Stomach (tissue), 9 donors: Measurements from ENCODE around the gene PANK4. TPM values are rescaled to one million over a fixed set of nuclear protein-coding genes. Genes with fewer than 3 reads are reported as not detected.

Source experiments
- DNase-seq, 2 donors: peaks; one replicate each; pipeline versions ENCODE4 v3.0.0 to v3.0.0-alpha.2; 2013 to 2019
- H3K27ac ChIP-seq, 5 donors: fragments of 200-600 bp in 4 of 5; sonication (generic) in 4 of 5; one replicate each; pipeline ENCODE4 v1.5.1; 2013 to 2019; ENCODE audit warnings: mild to moderate bottlenecking in 1 of 5, moderate library complexity in 1 of 5
- H3K27me3 ChIP-seq, 3 donors: fragments of 200-600 bp; sonication (generic); one replicate each; pipeline ENCODE4 v1.5.1; 2017 to 2019; ENCODE audit warnings: mixed run types in 1 of 3
- H3K36me3 ChIP-seq, 4 donors: fragments of 200-600 bp; sonication (generic); 1 replicate in 3 of 4; 2 replicates in 1 of 4; pipeline ENCODE4 v1.5.1; 2016 to 2019
- H3K4me1 ChIP-seq, 4 donors: fragments of 200-600 bp; sonication (generic); one replicate each; pipeline ENCODE4 v1.5.1; 2016 to 2019
- H3K4me3 ChIP-seq, 4 donors: fragments of 200-600 bp; sonication (generic) in 3 of 4; one replicate each; pipeline ENCODE4 v1.5.1; 2016 to 2019; ENCODE audit warnings: mild to moderate bottlenecking in 1 of 4
- H3K9me3 ChIP-seq, 4 donors: fragments of 200-600 bp; sonication (generic); one replicate each; pipeline ENCODE4 v1.5.1; 2016 to 2019
- EP300 ChIP-seq: sonication (generic); formaldehyde crosslinking; IDR thresholded peaks from one replicate; pipeline ENCODE4 v1.6.1; 2017; ENCODE audit warnings: antibody characterized with exemption
- POLR2A ChIP-seq, 4 donors: fragments of 450-650 bp; IDR thresholded peaks; one replicate each; pipeline ENCODE4 v1.6.1; 2016; ENCODE audit warnings: antibody characterized with exemption in 4 of 4, control low read depth in 2 of 4, mild to moderate bottlenecking in 1 of 4, moderate library complexity in 1 of 4
- POLR2AphosphoS5 ChIP-seq, 3 donors: sonication (generic); formaldehyde crosslinking; IDR thresholded peaks; one replicate each; pipeline ENCODE4 v1.6.1; 2016; ENCODE audit warnings: antibody characterized with exemption in 3 of 3
- WGBS, 5 donors: extraction: QIAGEN DNeasy Blood & Tissue Kit in 3 of 5; methylation state at CpG; one replicate each; pipeline versions ENCODE4 v1.1.5 to v1.1.7; 2013 to 2018; 5-methylcytosine and 5-hydroxymethylcytosine counted together
- intact Hi-C: fragments of 100-400 bp; cut with DNase I; formaldehyde crosslinking; loops from one replicate; pipeline ENCODE4 v1.15.1; 2023; ENCODE audit warnings: low total_unique reads
- polyA plus RNA-seq, 3 donors: library from polyadenylated mRNA; stranded (reverse); fragments of 200-250 nt; gene quantifications; one replicate each; pipeline ENCODE4 v1.2.3, GENCODE V29; 2013
- total RNA-seq, 5 donors: library from RNA; depleted of rRNA; stranded (reverse); fragments of >200 nt; gene quantifications; one replicate each; pipeline versions ENCODE4 v1.1.0 to v1.2.3, GENCODE V29; 2014 to 2016
- TF ChIP-seq, protein P1 (sequence below), 7 experiments: fragments of 450-650 bp in 4 of 7; fragments of 200-600 bp in 3 of 7; sonication (generic) in 3 of 7; IDR thresholded peaks; one replicate each; pipeline ENCODE4 v1.5.1; 2016 to 2019; ENCODE audit warnings: antibody characterized with exemption in 7 of 7, control low read depth in 2 of 7, mild to moderate bottlenecking in 1 of 7
- donor health status: healthy with polysubstance abuse.
- donor health status: Bipolar disorder and iron deficiency.
- donor health status: healthy.

Gene PANK4
- total and polyA plus RNA-seq, 8 donors: 6.4 to 86.0 (median 19.5) TPM

DNA sequence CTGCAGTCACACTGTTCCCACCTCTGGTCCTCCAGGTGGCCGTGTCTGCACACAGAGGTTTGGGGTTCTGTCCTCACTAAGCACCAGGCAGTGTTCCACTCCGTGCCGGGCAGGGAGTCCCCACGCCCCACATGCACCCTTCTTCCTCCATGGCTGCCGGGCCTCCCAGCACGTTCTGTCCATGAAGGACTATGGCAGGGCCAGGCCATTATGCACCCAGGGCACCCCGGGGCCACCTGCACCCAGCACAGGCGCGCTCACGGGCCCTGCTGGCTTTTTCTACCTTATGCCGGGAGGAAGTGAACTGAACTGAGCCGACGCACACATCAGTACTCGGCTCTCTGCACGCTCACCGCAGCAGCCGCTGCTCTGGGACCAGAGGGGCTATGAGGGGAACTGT lies 10.3 kb downstream of the PANK4 start:
- Histone ChIP-seq H3K4me1 (no peaks in the 10 kb centered on the region), H3K27ac (no peak overlapping the region), H3K9me3 (no peaks in the 10 kb centered on the region), H3K36me3 (peaks cover 94 to 100% (median 100%) of the 10 kb centered on the region in 4 donors), H3K4me3 (no peak overlapping the region), H3K27me3 (no peaks in the 10 kb centered on the region)
- intact Hi-C loops: no loop called here
- no peak for TF ChIP-seq POLR2A (IDR thresholded peaks at IDR 0.05)
- TF ChIP-seq, protein P1, sequence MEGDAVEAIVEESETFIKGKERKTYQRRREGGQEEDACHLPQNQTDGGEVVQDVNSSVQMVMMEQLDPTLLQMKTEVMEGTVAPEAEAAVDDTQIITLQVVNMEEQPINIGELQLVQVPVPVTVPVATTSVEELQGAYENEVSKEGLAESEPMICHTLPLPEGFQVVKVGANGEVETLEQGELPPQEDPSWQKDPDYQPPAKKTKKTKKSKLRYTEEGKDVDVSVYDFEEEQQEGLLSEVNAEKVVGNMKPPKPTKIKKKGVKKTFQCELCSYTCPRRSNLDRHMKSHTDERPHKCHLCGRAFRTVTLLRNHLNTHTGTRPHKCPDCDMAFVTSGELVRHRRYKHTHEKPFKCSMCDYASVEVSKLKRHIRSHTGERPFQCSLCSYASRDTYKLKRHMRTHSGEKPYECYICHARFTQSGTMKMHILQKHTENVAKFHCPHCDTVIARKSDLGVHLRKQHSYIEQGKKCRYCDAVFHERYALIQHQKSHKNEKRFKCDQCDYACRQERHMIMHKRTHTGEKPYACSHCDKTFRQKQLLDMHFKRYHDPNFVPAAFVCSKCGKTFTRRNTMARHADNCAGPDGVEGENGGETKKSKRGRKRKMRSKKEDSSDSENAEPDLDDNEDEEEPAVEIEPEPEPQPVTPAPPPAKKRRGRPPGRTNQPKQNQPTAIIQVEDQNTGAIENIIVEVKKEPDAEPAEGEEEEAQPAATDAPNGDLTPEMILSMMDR (IDR thresholded peaks at IDR 0.05): no peak
- TF ChIP-seq EP300: no peak
- no peak for TF ChIP-seq POLR2AphosphoS5 (IDR thresholded peaks at IDR 0.05)
- no peak for DNase-seq
- 88 to 98% (median 94%) methylated on average over 12 to 17 of the region's 17 CpGs for WGBS, 5 donors

DNA sequence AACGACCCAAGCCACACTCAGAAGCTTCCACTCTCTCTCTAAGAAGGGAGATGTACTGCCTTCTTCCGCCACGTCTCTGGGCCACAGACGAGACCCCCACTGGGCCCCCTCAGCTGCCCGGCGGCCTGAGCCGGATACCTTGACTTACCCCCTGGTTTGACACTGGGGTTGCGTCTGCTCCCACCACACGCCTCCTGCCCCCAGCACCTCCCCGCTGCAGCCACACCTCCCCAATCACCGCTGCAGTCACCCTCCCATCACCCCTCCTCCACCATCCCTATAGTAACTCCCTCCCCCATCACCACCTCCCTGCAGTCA lies 10.7 kb downstream of the PANK4 start:
- intact Hi-C loops: no loop called here
- Histone ChIP-seq H3K27ac (no peak overlapping the region), H3K9me3 (no peaks in the 10 kb centered on the region), H3K36me3 (peaks cover 94 to 100% (median 100%) of the 10 kb centered on the region in 4 donors), H3K4me3 (no peak overlapping the region), H3K4me1 (no peaks in the 10 kb centered on the region), H3K27me3 (no peaks in the 10 kb centered on the region)
- WGBS, 5 donors: 91 to 97% (median 95%) methylated on average over 10 to 11 of the region's 11 CpGs
- no peak for DNase-seq
- TF ChIP-seq POLR2A (IDR thresholded peaks at IDR 0.05) (no peak), EP300 (no peak), POLR2AphosphoS5 (IDR thresholded peaks at IDR 0.05) (no peak)
- TF ChIP-seq, protein P1 (IDR thresholded peaks at IDR 0.05): no peak

DNA sequence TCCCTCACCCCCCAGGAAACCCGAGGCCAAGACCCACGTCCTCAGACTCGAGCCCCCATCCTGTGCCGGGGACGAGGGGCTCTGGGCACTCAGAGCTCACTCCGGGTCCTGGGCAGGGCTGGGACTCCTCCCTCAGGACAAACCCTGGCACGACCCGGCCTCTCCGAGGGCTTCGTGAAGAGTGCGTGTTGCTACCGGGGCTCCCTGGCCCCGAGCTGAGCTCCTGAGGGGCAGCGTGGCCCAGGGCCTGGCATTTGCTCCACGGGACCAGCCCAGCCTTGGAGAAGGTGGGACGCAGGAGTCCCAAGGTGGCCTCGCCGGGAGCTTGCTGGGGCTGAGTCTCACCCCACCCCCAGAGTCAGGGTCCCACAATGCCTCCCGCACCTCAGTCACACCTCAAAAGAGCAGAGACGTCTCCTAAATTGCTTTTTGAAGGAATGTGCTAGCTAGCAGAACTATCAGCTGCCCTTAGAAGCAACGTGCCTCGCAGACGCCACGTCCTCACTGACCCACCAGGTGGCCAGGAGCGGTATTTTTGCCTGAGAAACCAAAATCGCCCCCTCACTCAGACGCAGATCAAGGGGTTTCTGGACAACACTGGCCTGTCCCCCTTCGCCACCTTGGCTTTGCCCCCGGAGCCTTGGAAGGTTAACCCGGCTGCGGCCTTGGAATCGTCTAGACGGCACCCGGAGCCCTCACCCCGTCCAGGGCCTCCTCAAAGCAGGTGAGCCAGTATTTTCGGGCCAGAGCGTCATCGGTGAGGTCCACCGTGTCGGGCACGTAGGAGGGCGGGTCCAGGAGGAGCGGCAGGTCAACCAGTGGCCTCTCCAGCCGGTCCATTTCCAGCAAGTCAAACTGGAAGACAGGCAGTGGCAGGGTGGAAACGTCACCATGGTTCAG lies 11.3 kb downstream of the PANK4 start:
- TF ChIP-seq POLR2A (IDR thresholded peaks at IDR 0.05) (no peak), EP300 (no peak)
- TF ChIP-seq, protein P1 (IDR thresholded peaks at IDR 0.05): no peak

DNA sequence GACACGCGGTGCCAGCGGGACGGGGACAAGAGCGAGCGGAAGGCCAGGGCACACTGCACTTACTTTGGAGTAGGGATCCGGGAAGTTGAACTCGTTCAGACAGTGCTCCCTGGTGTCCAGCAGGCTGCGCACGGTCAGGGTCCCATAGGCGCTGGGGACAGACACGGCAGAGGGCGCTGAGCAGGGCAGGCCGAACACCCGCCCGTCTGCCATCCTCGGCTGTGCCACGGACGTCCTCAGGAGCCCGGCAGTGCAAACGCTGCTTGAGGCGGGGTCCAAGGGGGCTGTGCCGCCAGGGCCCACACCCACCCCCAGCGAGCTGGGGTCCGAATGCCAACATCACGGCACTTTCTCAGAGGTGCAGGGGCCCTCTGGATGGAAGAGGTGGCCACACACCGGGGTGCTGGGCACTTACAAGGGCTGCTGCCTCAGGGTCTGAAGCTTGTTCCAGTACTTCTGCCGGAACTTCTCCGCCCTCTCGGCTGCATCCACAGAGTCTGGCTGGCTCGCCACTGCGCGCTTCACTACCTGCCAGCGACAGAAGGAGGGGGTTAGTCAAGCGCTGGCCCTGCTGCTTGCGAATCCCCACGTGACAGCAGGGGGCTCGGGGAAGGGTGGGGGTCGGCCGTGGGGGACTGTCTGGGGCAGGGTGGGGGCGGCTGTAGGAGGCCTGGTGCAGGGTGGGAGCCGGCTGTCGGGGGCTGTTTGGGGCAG lies 12.3 kb downstream of the PANK4 start:
- intact Hi-C loops: no loop called here
- H3K27me3 ChIP-seq: no peaks in the 10 kb centered on the region
- H3K9me3 ChIP-seq: no peaks in the 10 kb centered on the region
- DNase-seq: no peak
- H3K4me3 ChIP-seq: no peak overlapping the region
- H3K27ac ChIP-seq: no peak overlapping the region
- TF ChIP-seq POLR2AphosphoS5 (IDR thresholded peaks at IDR 0.05) (no peak), POLR2A (IDR thresholded peaks at IDR 0.05) (no peak), EP300 (no peak)
- TF ChIP-seq, protein P1 (IDR thresholded peaks at IDR 0.05): no peak
- H3K4me1 ChIP-seq: no peaks in the 10 kb centered on the region
- 89 to 95% (median 93%) methylated on average over 37 to 43 of the region's 43 CpGs for WGBS, 5 donors
- H3K36me3 ChIP-seq: peaks cover 92 to 100% (median 100%) of the 10 kb centered on the region in 4 donors

More for the DNA sequence above, 11.3 kb downstream of the PANK4 start:
- Histone ChIP-seq H3K36me3 (peaks cover 93 to 100% (median 100%) of the 10 kb centered on the region in 4 donors), H3K4me1 (no peaks in the 10 kb centered on the region), H3K27me3 (no peaks in the 10 kb centered on the region), H3K4me3 (no peak overlapping the region), H3K27ac (no peak overlapping the region), H3K9me3 (no peaks in the 10 kb centered on the region)
- no peak for DNase-seq
- intact Hi-C loops: no loop called here
- WGBS, 5 donors: 91 to 95% (median 93%) methylated on average over 34 to 45 of the region's 45 CpGs
